A673 (cell line): Measurements from ENCODE around the gene VPS41.

Source experiments
- CTCF ChIP-seq: fragments of 300-800, 200-600 bp; sonication (generic); conservative IDR thresholded peaks from 2 replicates; pipeline ENCODE4 v1.5.1; 2017; ENCODE audit warnings: low read depth, mild to moderate bottlenecking, antibody characterized with exemption, low read length, moderate library complexity, mixed read lengths
- EZH2 ChIP-seq: fragments of 200-600 bp; sonication (generic); IDR thresholded peaks from 2 replicates; pipeline ENCODE4 v1.6.1; 2017; ENCODE audit warnings: borderline replicate concordance, low read depth, mild to moderate bottlenecking, mixed read lengths, antibody characterized with exemption, low read length; ENCODE audit not compliant: poor library complexity, severe bottlenecking

GRCh38 chr7:38953971-38954370 is 45.0 kb upstream of the VPS41 start:
- no peak for TF ChIP-seq CTCF
- no peak for TF ChIP-seq EZH2
